Mesenteric fat pad (tissue), 1 donor: ENCODE results near the gene NR1D1. TPM values are rescaled to one million over a fixed set of nuclear protein-coding genes. Genes with fewer than 3 reads are reported as not detected.
A peak's percentile ranks its signal among the peaks of the same experiment; 100 is the strongest.

Experiments
- DNase-seq: peaks from one replicate; pipeline ENCODE4 v3.0.0-alpha.2; 2020; ENCODE audit warnings: low spot score
- total RNA-seq: library from RNA; stranded (reverse); fragmentation: NEBNext Ultra II Directional; extraction: Animal tissue kit (Norgen Biotek cat#: 25700); gene quantifications from one replicate; pipeline ENCODE4 v1.2.1, GENCODE V29; 2021
- donor health status: DM: yes; HTN: yes; CAD: no.

The NR1D1 gene
- total RNA-seq, 1 donor from 2014 or later = 15.5 TPM

GRCh38 chr17:40111221-40112128, 11.1 kb upstream of the NR1D1 start:
- DNase-seq = peak; percentile 93

- DNase-seq = no peak
These were observed 9.8 kb upstream of the NR1D1 start for GRCh38 chr17:40110026-40110845.

GRCh38 chr17:40108970-40109824, 8.8 kb upstream of the NR1D1 start:
- DNase-seq = no peak

- DNase-seq = no peak
These were observed 7.3 kb upstream of the NR1D1 start for GRCh38 chr17:40107522-40108174.

GRCh38 chr17:40106760-40107521, 6.6 kb upstream of the NR1D1 start:
- DNase-seq = no peak

GRCh38 chr17:40105861-40106759, 5.7 kb upstream of the NR1D1 start:
- DNase-seq = no peak

- DNase-seq = no peak
These were observed 4.5 kb upstream of the NR1D1 start for GRCh38 chr17:40104594-40105486.

GRCh38 chr17:40103688-40104087, 3.3 kb upstream of the NR1D1 start:
- no peak for DNase-seq

- DNase-seq = no peak
These were observed 2.8 kb upstream of the NR1D1 start for GRCh38 chr17:40103071-40103661.

- no peak for DNase-seq
These were observed 1.2 kb upstream of the NR1D1 start for GRCh38 chr17:40101367-40102210.

- peak; percentile 100 for DNase-seq
These were observed 429 bp upstream of the NR1D1 start for GRCh38 chr17:40100669-40101366.

GRCh38 chr17:40099619-40100418, 570 bp downstream of the NR1D1 start:
- no peak for DNase-seq

GRCh38 chr17:40098846-40099618, 1.4 kb downstream of the NR1D1 start:
- DNase-seq = peak; percentile 99
